C4-2B (cell line): ENCODE measurements around the gene RPS6KL1.

ENCODE experiments used
- ZFX ChIP-seq: fragments of 450-650 bp; IDR thresholded peaks from 2 replicates; pipeline ENCODE4 v1.6.1; 2017
- TF ChIP-seq, protein P1 (sequence below): fragments of 450-650 bp; conservative IDR thresholded peaks from 2 replicates; pipeline ENCODE4 v1.5.1; 2017; ENCODE audit warnings: mild to moderate bottlenecking

DNA sequence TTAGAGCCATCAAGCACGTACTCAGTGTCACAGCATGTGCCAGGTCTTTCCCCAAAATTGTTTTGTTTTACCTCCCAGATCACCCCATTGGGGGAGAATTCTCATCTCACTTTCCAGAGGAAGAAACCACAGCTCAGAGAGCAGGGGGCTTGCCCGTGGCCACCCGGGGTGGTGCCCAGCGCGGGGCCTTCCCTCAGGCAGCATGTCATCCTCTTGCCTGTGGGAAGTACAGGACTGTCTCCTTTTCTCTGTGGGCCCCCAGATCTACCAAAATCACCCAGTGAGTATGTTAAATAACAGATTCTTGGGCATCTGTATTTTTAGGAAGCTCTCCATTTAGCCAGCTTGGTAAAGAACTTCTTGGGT is 5.9 kb downstream of the RPS6KL1 start:
- TF ChIP-seq, protein P1, sequence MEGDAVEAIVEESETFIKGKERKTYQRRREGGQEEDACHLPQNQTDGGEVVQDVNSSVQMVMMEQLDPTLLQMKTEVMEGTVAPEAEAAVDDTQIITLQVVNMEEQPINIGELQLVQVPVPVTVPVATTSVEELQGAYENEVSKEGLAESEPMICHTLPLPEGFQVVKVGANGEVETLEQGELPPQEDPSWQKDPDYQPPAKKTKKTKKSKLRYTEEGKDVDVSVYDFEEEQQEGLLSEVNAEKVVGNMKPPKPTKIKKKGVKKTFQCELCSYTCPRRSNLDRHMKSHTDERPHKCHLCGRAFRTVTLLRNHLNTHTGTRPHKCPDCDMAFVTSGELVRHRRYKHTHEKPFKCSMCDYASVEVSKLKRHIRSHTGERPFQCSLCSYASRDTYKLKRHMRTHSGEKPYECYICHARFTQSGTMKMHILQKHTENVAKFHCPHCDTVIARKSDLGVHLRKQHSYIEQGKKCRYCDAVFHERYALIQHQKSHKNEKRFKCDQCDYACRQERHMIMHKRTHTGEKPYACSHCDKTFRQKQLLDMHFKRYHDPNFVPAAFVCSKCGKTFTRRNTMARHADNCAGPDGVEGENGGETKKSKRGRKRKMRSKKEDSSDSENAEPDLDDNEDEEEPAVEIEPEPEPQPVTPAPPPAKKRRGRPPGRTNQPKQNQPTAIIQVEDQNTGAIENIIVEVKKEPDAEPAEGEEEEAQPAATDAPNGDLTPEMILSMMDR = no peak
- TF ChIP-seq ZFX = no peak
